ENCODE results near the gene NDUFA12.

The NDUFA12 gene

DNA sequence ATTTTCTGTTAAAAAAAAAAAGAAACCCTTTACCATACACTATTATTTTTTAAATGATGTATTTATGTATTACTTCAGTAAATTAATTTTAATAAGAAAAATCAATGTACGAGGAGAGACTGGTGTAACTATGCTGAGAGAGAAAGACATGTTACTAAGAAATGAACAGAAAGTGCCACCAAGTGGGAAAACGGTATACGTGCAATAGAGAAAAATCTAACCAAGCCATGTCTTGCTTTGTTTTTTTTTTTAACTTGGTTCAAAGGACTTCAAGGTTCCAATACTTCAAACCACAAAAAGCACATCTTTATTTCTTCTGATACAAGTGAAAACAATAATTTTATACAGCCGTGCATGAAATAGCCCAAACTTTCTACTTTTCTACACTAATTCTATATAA lies 22.9 kb downstream of the NDUFA12 start:
- DNase-seq (ENCODE audit: low spot score), result no peak

DNA sequence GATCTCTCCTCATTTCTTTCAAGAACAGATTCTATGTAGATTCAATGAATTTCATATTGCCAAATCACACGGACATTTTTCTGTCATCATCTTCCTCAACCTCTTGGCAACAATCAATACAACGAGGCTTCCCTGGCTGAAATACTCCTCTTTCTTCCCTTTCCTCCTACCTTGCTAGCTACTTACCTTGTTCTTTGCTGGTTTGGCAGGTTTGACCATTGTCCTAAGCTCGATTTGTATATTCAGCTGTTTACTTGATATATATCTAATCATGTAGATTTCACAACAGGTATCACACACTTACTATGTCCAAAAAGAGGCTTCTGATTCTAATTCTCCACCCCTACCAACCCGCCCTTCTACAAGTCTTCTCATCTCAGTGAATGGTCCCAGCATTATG lies 23.6 kb downstream of the NDUFA12 start:
- DNase-seq (ENCODE audit: low spot score), result no peak

DNA sequence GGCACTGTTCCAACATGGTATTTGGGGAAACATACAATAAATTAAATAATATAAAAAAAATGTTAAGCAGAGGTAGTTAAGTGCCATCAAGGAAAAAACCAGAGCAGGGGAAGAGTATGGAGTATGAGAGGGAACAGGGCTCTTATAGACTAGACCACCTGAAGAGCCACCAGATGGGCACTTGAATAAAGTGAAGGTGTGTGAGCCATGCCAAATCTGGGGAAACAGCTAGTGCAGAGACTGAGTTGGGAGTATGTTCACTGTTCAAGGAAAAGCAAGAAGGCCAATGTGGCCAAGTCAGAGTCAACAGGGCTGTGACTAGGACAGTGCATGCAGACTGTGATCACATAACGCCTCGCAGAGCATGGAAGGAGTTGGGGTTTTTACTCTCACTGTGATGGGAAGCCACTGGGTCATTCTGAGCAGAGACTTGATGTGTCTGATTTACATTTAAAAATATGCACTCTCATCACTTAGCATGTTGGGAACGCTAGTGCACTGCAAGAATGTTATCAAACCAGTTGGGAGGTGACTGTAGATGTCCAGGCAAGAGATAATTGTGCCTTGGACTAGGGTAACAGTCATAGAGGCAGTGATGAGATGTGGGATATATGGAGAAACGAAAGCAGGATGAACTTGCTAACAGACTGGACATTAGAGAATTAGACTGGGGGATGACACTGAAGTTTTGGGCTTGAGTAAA lies 25.6 kb downstream of the NDUFA12 start:
- DNase-seq (ENCODE audit: low spot score), result no peak

DNA sequence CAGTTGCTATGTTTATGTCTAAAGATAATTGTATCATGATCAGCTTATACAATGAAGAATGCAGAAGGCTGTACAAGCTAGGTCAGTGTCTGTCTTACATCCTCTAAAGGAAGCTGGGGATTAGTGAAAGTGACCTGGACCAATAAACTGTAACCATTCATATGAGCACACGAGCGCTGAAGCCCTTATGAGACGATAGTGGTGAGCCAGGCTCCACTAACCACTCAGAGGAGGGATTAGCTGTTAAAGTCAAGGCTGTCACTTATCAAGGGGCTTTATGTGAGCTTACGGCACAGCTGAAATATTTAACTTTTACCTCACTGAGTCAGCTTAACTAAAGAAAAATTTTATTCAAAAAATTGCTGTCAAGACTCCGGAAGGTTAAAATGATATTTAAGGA lies 30.3 kb downstream of the NDUFA12 start:
- no peak for DNase-seq (ENCODE audit: low spot score)

DNA sequence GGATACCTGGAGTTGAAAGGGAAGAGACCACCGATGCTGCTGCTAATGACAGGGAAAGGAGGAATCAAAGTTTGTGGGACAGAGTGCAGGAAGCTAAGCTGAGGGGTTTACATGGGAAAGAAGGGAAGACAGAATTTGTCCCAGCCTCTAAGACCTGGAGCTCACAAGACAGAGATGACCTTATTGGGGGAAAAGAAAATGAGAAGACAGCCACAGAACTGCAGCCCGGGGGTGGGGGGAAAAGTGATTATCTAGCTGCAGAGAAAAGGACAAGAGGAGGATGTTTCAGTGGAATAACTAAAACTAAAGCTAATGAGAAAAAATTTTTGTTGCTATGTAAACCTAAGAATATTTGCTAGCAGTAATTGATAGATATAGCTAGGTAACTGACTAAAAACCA lies 30.7 kb downstream of the NDUFA12 start:
- no peak for DNase-seq (ENCODE audit: low spot score)

DNA sequence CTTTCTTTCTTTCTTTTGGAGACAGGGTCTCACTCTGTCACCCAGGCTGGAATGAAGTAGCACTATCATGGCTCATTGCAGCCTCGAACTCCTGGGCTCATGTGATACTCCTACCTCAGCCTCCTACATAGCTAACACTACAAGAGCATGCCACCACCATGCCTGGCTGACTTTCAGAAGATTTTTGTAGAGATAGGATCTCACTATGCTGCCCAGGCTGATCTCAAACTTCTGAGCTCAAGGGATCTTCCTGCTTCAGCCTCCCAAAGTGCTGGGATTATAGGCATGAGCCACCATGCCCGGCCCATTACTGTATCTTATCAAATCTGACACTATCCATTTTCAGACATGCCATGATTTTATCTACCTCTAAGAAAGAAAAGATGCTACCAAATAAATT lies 31.6 kb downstream of the NDUFA12 start:
- DNase-seq (ENCODE audit: low spot score), result no peak

DNA sequence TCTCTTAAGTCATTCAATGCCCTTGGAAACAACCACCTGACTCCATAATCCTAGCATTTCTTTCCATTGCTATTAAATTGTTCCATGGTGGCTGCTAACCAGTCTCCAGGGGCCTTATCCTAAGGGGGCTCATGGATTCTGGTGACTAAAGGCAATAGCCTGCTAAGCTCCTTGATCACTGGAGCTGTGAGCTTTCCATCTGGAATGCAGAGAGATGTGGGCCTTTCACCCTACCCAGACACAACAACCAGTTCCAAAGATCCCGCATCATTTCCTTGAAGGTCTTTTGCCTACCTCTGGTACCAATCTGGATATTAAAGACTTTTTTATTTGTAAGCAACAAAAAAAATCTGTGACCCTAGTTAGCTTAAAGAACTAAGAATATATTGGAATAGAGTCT lies 32.9 kb downstream of the NDUFA12 start:
- DNase-seq (ENCODE audit: low spot score), result no peak

DNA sequence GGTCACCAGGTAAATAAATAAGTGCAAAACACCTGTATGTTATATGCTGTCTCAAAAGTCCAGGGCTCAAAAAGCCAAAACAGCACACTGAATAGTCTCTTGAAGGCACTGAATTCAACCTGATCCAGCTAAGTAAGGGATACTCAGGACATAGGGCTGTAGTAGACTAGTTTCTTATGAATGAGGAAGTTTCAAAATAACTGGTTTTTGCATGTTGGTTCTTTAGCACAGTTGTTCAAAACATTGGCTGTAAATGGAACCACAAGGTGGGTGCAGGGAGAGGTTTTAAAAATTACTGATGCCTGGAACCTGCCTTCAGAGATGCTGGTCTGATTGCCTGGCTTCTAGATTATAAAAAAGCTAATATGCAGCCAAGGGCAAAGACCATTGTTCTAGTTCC lies 34.1 kb downstream of the NDUFA12 start:
- DNase-seq (ENCODE audit: low spot score), result no peak

DNA sequence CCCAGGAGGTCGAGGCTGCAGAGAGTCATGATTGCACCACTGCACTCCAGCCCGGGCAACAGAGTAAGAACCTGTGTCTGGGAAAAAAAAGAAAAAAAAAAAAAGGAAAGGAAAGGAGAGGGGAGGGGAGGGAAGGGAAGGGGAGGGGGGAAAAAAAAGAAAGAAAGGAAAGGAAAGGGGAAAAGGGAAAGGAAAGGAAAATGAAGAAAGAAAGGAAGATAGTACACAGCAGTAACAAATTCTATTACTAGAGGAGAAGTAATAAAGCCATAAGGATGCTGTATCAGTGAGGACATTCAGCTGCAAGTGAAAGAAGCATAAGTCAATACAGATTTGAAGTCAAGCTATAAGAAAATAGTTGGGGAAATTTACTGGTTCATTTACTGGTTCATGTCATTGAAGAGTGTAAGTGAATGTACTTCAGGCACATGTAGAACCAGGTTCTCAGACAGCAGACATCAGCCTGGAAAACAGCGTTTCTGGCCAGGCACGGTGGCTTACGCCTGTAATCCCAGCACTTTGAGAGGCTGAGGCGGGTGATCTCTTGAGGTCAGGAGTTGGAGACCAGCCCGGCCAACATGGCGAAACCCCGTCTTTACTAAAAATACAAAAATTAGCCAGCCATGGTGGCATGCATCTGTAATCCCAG lies 37.4 kb downstream of the NDUFA12 start:
- no peak for DNase-seq (ENCODE audit: low spot score)

DNA sequence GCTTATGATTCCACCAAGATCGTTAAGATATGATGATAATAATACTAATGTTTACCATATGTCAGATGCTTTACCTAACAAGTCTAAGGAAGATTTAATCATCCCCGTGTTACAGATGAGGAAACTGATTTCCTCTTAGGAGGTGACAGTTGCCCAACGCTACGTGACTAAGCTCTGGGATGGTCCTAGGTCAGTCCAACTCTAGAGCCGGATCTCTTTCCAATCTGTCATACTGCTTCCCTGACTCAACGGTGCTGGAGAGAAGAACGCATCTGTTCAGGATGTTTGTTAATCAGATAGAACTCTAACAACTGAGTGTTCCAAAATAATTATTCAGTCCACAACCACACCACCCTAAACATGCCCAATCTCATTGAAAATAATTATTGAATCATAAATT lies 39.8 kb downstream of the NDUFA12 start:
- DNase-seq (ENCODE audit: low spot score), result no peak

DNA sequence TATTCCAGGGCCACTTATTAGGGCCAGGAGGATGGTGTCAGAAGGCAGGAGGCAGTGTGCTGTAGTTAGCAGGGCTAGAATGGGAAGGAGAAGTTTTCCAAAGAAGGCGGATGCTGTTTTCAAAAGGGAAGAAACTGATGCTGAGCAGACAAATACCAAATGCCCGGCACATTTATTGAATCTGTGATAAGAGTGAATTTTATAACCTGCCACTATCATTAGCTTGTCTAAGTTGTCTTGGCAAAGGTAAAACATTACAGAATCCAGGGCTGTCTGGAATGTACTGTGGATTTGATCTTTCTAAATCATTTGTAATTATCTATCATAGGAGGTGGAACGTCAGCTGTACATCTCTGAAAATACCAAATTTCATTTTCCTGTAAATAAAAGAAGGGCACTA lies 40.8 kb downstream of the NDUFA12 start:
- DNase-seq (ENCODE audit: low spot score), result no peak

DNA sequence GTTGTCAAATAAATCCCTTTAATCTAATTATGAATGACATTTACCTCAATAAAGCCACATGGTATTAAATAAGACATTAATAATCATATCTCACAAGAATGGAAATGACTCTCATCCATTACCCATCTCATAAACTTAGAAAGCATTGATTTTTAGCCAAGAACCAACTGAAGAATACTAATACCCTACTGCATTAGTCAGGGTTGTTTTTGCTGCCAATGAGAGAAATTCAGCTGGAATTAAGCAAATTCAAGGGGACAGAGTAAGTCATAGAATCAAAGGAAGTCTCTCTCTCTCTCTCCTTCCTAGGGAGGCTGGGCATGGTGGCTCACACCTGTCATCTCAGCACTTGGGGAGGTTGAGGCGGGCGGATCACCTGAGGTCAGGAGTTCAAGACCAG lies 41.6 kb downstream of the NDUFA12 start:
- no peak for DNase-seq (ENCODE audit: low spot score)

DNA sequence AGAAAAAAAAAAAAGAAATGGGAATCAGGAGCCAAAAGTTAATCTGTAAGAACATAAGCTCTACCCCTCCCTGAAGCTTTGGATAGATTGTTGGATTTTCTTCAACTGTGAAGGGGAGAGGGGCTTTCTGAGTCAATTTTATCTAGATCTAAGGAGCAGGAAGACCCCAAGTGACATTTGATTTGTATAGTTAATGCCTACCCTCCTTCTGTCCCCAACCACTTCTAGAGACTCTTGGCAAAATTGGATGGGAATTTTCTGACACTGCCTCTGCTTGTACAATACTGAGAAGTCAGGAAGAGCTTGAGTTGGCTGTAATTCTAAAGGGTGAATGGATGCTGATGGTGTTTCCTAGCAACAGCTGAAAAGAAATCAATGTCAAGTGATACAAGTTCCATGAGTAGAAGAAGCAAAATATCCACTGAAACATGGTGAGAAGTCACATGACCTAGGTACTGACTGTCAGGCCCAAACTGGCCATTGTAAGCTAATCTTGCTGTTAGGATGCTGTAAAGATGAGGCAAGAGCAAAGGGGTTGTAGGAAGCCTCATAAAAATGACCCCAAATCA lies 42.2 kb downstream of the NDUFA12 start:
- DNase-seq (ENCODE audit: low spot score), result no peak

DNA sequence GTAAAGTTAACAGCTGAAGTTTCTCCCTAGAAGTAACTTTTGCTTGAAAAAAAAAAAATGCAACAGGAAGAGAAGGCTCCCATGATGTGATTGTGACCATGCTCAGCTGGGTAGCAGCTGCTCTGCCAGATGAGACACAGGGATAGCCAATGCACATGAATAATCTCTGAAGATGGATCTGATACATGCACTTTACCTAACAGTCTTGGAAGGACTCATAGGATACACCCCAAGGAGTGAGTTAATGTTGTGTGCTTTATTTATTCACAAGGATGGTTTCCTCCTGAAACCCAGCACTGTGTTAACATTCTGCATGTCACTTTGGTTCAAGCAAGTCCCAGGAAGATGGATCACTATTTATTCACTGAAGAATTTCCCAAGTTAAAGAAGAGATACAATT lies 46.5 kb downstream of the NDUFA12 start:
- no peak for DNase-seq (ENCODE audit: low spot score)

DNA sequence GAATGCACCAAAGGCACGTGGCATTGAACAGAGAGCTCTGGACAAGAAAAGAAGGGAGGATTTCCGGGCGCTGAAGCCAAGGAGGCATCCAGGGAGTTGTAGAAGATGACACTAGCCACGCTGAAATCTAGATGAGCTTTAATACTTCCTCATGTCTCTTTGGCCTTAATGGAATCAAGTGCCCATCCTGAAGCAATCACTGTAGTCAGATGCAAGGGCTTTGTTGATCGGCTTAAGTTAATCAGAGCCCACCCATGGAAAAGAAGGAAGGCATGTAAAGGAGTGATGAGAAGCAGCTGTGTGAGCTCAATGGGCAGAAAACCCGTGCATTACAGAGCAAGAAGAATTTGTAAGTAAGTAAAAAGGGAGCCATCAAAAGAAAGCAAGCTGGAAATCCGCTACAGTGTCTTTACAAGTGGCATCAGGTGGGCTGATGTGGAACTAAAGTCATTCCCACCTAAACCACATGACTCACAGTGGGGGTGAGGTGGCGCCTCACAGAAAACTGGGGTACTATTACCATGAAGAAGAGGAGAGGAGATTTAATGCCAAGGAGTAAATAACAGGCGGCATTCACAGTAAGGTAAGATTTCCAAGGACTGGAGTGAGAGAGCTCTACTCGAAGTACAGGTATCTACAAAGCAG lies 48.4 kb downstream of the NDUFA12 start:
- DNase-seq (ENCODE audit: low spot score), result no peak

DNA sequence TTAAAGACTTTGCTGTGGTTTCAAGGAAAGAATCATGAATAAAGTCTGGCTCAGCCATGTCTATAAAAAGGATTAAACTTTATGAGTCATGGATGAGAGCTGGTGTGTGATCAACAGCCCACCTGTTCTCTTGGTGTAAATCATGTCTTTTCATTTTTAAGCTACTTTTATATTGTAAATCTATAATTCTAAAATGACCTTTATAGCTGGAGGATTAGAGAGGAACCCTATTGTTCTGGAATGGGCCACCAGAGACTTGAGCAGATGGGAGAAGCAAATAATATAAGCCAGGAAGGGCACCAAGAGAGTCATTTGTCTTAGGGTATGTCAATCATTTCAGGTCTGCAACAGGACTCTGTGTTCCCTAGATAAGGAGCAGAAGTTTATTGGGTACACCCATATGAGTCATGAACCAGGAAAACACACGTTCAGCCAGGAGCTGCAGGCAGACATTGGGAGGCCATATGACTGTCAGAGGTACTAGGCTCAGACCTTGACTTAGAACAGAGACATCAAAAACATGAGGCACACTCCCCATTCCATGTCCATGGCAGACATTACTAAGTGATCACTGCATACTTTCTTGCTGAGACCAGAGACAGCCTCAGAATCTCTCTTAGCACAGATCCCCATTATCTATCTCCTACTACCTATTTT lies 49.3 kb downstream of the NDUFA12 start:
- DNase-seq (ENCODE audit: low spot score), result peak; percentile 36

DNA sequence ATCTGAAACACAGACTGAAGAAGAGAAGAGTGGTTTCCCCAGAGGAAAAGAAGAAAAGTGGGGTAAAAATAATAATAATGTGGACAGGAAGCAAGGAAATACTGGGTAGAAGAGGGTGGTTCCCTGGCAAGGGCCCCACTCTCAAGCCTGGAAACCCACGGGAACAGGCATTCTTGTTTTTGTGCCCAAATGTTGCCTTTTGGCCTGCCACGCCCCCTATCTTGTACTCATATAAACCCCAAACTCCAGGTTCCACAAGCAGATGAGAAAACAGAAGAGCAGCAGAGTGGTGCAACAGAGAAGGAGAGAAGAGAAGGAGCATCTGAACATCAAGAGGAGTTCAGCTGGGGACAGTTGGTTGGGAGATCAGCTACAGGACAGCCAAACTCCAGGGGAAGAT lies 51.2 kb downstream of the NDUFA12 start:
- no peak for DNase-seq (ENCODE audit: low spot score)

DNA sequence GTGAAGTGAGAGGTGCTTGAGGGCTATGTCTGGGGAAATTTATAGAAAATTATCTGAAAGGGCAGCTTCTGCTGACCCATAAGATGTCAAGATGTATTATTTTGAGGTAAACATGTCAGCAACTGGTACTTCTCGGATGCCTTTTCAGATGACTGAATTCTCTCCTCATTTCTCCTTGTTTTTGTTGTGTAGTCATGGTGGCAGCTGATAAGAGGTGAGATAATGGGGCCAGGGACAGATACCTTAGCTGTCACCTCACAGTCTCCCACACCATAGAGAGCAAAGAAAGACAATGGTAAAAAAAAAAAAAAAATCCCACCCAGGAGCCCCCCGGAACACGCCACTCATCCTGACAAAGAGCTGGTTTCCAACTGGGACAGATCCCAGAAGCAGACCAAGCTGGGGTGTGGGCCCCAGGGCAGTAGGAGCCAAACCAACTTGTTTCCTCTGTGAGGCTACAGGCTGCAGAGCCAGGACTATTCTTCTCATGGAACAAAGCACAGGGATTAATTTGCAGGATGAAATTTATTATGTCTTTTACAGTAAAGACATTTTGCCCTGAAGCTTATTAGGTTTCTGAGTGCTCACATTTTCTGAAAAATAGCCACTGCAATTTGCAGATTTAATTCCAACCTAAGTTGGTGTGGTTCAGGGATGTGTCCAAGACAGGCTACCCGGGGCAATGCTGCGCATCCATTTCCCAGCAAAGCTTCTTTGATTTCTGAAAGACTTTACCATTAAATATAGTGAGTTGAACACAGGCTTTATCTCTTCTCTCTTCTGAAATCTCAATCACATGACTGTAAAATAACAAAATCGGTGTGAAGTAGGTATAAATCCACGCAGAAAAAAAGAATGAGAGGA lies 52.2 kb downstream of the NDUFA12 start:
- DNase-seq (ENCODE audit: low spot score), result no peak

DNA sequence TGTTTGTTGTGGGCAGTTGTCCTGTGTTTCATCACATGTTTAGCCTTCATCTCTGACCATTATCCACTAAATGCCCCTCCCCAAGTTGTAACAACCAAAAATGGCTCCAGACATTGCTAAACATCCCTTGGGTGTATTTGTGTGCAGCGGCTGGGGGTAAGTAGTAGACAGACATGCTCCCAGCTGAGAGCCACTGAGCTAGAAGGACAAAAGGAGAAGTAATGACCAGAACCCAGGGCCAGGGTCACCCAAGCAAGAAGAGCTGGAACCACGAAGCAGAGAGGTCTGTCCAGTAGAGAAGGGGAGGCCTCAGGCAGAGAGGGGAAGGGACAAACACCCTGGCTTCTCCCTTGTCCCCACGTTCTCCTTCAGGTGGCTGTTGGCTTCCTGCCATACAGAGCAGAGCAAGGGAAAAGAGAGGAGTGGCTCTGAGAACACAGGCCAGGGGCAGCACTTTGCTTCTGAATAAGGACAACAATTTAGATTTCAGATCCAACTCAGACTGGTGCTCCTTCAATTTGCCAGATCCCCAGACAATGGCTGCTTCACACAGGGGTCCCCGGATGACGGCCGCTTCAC lies 55.2 kb downstream of the NDUFA12 start:
- no peak for DNase-seq (ENCODE audit: low spot score)

DNA sequence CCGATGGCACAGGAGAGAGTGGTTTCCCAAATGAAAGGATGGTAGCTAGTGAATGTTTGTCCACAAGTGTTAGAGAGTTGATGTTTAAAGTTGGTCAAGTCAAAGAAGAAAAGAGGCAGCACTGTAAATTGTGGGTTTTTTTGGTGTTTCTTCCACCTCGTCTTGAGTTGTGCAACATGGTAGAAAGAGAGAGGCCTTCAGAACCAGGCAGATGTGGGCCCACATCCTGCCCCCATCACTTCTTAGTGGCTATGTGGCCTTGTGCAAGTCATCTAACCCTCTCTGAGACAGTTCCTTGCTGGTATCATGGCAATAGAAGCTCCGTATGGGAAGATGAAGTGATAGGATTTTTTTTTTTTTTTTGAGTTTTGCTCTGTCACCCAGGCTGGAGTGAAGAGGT lies 60.8 kb downstream of the NDUFA12 start:
- no peak for DNase-seq (ENCODE audit: low spot score)

DNA sequence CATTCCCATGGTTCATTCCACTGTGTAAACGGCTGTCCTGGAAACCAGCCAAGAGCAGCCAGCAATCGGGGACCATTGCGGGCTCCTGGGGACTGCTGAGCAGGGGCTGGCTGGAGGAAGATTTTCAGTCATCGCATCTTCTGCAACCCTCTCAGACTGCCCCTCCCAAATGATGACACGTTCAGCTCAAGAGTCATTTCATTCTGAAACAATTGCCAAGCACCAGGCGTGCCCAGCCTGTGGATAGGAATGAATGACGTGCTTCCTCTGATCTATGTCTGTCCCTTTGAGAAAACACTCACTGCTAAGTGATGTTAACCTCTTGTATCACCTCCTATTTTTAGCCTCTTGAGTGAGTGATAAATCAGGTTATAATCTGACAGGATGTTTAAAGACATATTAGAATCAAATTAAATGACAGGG lies 62.0 kb downstream of the NDUFA12 start:
- no peak for DNase-seq (ENCODE audit: low spot score)
